SKM-1 (cell line): ENCODE measurements around the gene ADK.
"Not testable (repeated sequence)": the region's sequence is repeated elsewhere in the genome, so short reads cannot be mapped to it uniquely, and the experiment has no call there.

Source experiments
- DNase-seq: peaks from one replicate; lab custom pipeline; 2025; ENCODE audit not compliant: unreplicated experiment; lab: John Stamatoyannopoulos, UW

The ADK gene

DNA sequence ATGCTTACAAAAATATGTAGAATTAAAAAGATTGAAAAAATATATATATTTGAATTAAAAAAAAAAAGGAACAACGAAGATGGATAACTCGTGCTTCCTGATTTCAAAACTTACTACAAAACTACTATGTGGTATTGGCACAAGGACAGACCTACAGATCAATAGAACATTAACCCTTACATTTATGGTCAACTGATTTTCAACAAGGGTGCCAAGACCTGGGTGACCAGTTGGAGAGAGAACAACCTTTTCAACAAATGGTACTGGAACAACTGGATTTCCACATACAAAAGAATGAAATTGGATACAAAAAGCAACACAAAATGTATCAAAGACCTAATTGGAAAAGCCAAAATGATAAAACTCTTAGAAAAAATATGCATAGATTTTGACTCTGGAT, 10.5 kb upstream of the ADK start:
- no peak for DNase-seq

DNA sequence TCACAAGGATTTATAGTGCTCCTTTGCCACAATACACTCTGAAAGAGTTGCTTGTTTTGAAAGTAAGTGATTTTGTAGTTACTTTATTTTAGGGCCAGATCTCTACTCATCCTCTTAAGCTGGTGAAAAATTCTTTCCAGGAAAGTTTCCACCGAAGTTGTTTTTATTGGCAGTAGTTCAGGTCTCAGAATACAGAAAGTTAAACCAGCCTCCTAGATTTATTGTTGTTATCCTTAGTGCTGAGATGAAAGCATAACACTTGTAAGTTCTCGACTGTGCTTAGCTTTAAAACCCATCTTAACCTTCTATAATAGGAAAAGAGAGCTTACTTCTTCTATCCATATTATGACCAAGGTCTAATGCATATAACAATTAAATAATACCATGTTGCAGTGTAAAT, 5.9 kb upstream of the ADK start:
- no peak for DNase-seq

DNA sequence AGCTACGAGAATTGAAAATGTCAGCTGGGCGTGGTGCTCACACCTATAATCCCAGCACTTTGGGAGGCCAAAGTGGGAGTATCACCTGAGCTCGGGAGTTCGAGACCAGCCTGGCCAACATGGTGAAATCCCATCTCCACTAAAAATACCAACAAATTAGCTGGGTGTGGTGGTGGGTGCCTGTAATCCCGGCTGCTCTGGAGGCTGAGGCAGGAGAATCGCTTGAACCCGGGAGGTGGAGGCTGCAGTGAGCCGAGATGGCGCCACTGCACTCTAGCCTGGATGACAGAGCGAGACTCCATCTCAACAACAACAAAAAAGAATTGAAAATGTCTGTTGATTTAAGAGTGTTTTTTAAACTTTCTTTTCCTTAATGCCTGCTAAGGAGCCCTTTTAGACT, 4.0 kb upstream of the ADK start:
- not testable (repeated sequence) for DNase-seq

- DNase-seq: no peak
These were observed 624 bp upstream of the ADK start, which contains the start of gene AP3M1 for GRCh38 chr10:74150204-74150989. Gene AP3M1 (minus strand): TSS chr10:74150828. CDS start chr10:74138379, 12,449 bp downstream.

DNA sequence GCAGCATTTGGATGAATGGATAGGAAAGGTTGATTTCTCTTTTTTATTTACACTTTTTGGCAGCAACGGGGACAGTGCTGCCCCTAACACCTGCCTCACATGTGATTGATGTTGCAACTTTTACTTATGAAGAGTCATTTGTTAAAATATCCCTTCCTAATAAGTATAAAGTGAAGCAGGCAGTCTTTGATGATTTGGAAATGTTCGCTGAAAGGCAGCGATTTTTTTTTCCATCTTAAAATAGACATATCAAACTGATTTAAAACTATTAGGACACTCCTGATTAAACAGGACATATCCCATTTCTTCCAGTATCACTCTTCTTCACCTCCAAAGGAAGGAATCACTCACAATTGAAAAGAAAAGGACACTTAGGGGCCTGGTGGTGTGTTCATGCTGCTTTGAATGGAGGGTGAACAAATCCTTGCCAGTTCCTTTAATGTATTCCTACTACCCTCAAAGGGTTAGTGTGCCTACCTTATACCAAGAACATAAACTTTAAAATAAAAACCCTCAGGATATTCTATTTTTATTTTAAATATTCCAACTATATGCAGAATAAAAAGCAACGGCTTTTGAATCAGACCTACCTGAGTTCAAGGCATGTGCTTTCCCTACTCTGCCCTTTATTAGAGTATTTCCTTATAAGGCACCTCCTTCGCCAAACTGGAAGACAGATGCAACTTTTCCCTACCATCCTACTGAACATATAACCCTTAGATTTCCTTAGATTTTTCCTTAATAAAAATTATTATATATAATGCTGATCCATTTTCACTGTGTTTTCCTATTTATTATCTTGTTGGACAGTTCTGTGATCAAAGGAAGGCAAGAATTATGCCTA, 1.1 kb downstream of the ADK start:
- no peak for DNase-seq

DNA sequence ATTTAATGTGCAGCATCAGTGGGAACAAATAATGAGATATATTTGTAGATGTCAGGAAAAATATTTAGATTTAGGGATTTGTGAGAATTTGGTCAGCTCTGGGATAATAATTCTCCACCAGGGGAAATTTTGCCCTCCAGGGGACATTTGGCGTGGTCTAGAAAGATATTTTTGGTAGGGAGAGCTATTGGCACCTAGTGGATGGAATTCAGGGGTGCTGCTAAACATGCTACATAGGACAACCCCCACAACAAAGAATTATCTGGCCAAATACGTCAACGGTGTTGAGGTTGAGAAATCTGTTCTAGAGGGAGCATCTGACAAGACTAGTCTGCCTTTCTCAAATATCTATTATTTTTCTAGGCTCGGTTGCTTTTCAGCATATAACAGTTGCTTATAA, 2.1 kb downstream of the ADK start:
- no peak for DNase-seq

GRCh38 chr10:74153676-74154075, 2.7 kb downstream of the ADK start:
- DNase-seq: no peak

DNA sequence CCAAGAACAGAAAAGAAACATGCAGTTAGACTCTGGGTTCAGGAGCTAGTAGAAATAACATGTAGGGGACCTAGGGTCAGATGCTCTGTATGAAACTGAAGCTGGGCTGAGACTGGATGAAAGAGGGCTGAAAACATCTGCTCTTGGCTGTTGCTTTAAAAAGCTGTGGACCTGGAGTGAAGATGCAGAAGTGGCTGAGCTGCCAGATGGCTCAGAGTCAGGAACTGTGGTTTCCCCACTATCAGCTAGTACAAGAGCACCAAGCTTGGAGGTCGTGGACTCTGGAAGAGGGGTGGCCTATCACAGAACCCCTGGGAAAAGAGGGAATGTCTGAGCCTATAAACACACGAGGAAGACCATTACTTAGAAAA, 5.9 kb downstream of the ADK start:
- DNase-seq: no peak

DNA sequence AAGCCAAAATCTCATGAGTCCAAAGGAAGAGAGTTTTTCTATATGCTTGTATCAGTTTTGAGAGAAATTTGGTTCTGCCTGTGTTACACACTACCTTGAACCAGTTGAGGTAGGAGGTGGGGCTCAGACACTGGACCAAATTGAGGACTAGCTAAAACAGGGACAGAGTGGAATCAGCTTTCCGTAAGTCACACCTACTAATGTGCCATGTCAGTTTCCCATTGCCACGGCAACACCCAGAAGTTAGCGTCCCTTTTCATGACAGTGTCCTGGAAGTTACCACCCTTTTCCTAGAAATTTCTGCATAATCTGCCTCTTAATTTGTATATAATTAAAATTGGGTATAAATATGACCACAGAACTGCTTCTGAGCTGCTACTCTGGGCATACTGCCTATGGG, 9.0 kb downstream of the ADK start:
- DNase-seq: no peak

GRCh38 chr10:74163319-74164068, 12.5 kb downstream of the ADK start:
- DNase-seq: no peak

- DNase-seq: no peak
These were observed 13.9 kb downstream of the ADK start for GRCh38 chr10:74164716-74165529.

GRCh38 chr10:74165530-74165901, 14.5 kb downstream of the ADK start:
- no peak for DNase-seq

GRCh38 chr10:74167443-74167842, 16.4 kb downstream of the ADK start:
- no peak for DNase-seq

DNA sequence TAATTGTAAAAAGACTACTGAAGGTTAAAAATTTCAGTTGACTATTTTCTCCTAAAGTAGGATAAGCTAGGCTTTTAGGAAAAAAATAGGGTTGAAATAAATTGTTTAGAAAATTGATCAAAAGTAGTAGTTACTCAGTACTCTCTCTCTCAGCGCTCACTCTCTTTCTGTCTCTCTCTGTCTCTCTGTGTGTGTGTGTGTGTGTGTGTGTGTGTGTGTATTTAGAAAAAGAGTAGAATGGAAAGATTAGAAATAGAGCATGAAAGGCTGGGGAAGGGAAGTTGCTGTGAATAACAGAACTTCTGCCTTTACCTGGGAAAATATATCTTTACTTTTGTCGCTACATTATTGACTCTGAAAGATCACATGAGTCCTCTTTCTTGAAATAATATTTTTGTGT, 20.6 kb downstream of the ADK start:
- no peak for DNase-seq

DNA sequence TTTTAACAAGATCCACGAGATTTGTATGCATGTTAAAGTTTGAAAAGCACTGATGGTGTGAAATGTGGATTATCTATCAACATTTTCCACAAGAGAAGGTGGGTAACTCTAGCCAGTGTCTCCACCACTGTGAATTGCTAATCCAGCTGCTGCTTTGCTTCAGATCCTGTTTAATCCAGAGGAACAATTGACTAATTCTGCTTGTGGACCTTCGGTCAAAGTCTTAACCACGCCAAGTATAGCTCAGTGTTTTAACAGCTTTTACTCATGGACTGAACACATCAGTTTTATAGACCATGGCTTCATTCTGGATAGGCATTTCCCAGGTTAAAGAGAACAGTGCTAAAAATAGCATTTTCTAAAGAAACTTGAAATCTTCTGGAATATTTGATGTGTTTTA, 23.5 kb downstream of the ADK start:
- no peak for DNase-seq

GRCh38 chr10:74175510-74176379, 24.7 kb downstream of the ADK start:
- peak; percentile 68 for DNase-seq

DNA sequence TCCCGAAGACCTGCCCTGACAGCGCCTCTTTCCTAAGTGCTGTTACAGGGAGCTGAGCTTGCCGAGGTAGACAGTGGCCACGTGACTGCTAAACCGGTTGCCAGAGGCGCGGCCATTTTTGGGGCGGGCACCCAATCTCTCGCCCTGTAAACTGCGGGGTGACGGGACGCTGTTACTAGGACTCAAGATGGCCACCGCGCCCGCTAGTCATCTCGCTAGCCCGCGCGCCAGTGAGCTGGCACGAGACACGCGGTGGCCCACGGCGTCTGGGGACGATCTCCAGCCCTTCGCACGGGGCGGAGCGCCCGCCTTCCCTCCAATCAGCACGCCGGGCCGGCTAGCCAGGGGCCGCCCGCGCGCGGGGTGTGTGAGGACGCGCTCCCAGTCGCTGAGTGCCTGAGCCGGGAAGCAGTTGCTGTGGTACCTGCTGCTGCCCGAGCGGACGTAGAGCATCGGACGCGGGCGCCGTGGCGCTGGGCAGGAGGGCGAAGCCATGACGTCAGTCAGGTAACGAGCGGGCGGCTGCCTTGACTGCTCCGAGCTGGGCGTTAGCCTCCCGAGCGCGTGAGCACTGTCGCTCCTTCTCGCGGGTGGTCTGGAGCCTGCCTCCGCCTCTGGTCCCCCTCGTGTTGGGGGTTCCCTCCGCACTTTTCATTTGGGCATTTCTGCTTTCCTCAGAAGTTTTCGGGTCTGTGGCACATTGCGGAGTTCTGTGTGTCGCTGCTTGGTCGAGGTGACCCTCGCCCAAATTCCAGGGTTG, 25.5 kb downstream of the ADK start:
- peak; percentile 90 for DNase-seq

- DNase-seq: no peak
These were observed 26.2 kb downstream of the ADK start for GRCh38 chr10:74177140-74177677.
